Cardiac fibroblast (primary cell): ENCODE measurements around the gene HRCT1.
A peak's percentile ranks its signal among the peaks of the same experiment; 100 is the strongest.

Experiments
- DNase-seq, 2 donors: peaks; one replicate each; pipeline versions ENCODE4 v3.0.0 to v3.0.0-alpha.2; 2010; ENCODE audit warnings: low read depth in 2 of 2
- H3K4me3 ChIP-seq, 2 donors: replicated peaks in 1 of 2; 1 replicate in 1 of 2; 2 replicates in 1 of 2; pipeline ENCODE4 v1.5.1; 2011; ENCODE audit warnings: low read depth in 2 of 2, low read length in 2 of 2, mild to moderate bottlenecking in 2 of 2, moderate library complexity in 1 of 2
- TF ChIP-seq, protein P1 (sequence below): IDR thresholded peaks from one replicate; pipeline ENCODE4 v1.5.1; 2011; ENCODE audit warnings: low read depth, mild to moderate bottlenecking, low read length, inconsistent platforms

The HRCT1 gene

GRCh38 chr9:35923927-35924763, 18.1 kb downstream of the HRCT1 start:
- H3K4me3 ChIP-seq, result no peak overlapping the region
- TF ChIP-seq, protein P1, sequence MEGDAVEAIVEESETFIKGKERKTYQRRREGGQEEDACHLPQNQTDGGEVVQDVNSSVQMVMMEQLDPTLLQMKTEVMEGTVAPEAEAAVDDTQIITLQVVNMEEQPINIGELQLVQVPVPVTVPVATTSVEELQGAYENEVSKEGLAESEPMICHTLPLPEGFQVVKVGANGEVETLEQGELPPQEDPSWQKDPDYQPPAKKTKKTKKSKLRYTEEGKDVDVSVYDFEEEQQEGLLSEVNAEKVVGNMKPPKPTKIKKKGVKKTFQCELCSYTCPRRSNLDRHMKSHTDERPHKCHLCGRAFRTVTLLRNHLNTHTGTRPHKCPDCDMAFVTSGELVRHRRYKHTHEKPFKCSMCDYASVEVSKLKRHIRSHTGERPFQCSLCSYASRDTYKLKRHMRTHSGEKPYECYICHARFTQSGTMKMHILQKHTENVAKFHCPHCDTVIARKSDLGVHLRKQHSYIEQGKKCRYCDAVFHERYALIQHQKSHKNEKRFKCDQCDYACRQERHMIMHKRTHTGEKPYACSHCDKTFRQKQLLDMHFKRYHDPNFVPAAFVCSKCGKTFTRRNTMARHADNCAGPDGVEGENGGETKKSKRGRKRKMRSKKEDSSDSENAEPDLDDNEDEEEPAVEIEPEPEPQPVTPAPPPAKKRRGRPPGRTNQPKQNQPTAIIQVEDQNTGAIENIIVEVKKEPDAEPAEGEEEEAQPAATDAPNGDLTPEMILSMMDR, result no peak
- DNase-seq, result peak; percentile 89 to 95

DNA sequence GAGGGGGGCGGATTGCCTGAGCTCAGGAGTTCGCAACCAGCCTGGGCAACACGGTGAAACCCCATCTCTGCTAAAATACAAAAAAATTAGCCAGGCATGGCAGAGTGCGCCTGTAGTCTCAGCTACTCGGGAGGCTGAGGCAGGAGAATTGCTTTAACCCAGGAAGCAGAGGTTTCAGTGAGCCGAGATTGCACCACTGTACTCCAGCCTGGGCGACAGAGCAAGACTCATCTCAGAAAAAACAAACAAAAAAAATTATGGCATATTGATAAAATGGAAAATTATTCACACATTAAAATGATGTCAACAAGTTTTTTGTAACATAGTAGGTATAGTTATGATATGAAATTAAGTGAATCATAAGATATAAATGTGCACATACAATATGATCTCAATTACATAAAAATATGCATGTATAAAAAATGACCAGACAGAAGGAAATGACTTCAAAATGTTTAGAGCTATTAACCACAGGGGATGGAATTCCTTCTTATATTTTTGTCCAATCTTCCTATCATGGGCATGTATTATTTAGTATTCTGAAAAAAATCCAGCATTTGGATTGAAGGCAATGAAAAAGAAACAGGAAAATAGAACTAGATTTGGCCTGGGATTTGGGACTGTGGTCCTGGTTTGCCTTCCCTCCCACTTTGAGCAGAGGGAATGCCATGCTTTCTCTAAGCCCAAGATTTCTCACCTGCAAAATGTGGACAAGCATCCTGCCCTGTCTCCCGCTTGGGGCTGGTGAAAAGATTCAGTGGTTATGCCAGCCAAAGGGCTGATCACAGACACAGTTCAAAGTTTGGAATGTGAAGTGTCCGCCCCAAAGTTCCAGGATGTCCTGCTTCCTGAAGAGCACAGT, 22.8 kb downstream of the HRCT1 start:
- DNase-seq, result no peak
- no peak overlapping the region for H3K4me3 ChIP-seq
- TF ChIP-seq, protein P1, result no peak

GRCh38 chr9:35929453-35929718, 23.4 kb downstream of the HRCT1 start:
- DNase-seq, result no peak
- TF ChIP-seq, protein P1, result no peak
- no peak overlapping the region for H3K4me3 ChIP-seq

DNA sequence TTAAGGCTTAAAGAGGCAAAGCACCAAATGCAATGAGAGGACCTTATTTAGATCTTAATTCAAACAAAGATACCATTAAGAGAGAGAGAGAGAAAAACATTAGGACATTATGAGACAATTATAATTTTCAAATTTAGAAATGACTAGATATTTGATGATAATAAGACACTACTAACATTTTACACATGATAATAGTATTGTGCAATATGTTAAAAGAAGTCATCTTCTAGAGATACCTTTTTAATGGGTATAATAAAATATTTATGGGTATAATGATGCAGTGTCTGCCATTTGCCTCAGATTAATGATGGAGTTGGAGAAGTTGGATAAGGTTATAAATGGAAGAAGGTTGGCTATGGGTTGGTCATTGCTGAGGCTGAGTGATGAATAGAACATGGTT, 24.5 kb downstream of the HRCT1 start:
- no peak overlapping the region for H3K4me3 ChIP-seq
- TF ChIP-seq, protein P1, result no peak
- DNase-seq, result no peak

DNA sequence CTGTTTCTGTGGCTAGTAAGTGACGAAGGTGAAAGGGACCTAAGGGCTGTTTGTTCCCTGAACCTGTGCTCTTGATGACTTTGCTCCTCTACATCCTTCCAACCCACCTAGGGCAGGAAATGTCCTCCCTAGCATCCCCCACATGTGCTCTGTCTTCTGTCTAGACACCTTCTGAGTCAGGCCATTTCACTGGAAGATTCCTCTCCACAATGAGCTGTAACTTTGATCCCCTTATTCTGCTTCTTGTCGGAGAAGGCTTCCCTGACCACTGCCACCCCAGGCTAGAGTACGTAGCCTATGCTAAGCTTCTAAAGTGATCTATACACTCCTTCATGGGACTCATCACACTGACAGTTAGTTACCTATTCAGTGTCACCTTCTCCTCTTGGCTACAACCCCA, 25.0 kb downstream of the HRCT1 start:
- TF ChIP-seq, protein P1, result no peak
- peak in 1 of 2 donors; percentile 52 for DNase-seq
- no peak overlapping the region for H3K4me3 ChIP-seq

- DNase-seq, result no peak
- no peak overlapping the region for H3K4me3 ChIP-seq
- TF ChIP-seq, protein P1, result no peak
These were observed 26.7 kb downstream of the HRCT1 start for GRCh38 chr9:35932735-35933134.
